ENCODE data around the gene CLEC7A.

The CLEC7A gene

DNA sequence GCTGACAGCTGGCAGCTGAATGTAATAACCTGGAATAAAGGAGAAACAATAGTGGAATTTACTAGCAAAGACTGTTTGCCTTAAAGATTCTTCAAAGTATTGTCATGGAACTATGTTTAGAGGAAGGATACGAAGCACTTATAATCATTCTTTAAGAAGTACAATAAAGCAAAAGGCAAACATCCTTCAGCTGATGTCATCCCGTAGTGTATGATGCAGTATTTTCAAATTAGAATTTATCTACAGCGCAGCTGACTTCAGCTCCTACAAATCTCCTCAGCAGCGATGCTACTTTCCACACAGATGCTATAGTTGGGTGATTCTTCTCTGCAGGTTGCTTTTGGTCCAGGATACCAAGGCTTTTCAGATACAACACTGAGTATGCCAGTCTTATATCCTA, 62.7 kb downstream of the CLEC7A start:
- Histone ChIP-seq H3K4me1 (ENCODE audit: low read depth, poor library complexity, severe bottlenecking) (peaks cover 37% of the 10 kb centered on the region), H3K79me2 (ENCODE audit: insufficient read depth, low read depth) (no peaks in the 10 kb centered on the region)

More for the DNA sequence above, 62.7 kb downstream of the CLEC7A start:
- TF ChIP-seq, protein P1, sequence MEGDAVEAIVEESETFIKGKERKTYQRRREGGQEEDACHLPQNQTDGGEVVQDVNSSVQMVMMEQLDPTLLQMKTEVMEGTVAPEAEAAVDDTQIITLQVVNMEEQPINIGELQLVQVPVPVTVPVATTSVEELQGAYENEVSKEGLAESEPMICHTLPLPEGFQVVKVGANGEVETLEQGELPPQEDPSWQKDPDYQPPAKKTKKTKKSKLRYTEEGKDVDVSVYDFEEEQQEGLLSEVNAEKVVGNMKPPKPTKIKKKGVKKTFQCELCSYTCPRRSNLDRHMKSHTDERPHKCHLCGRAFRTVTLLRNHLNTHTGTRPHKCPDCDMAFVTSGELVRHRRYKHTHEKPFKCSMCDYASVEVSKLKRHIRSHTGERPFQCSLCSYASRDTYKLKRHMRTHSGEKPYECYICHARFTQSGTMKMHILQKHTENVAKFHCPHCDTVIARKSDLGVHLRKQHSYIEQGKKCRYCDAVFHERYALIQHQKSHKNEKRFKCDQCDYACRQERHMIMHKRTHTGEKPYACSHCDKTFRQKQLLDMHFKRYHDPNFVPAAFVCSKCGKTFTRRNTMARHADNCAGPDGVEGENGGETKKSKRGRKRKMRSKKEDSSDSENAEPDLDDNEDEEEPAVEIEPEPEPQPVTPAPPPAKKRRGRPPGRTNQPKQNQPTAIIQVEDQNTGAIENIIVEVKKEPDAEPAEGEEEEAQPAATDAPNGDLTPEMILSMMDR (conservative IDR thresholded peaks at IDR 0.05; ENCODE audit: low read depth, low read length) = no peak
- Histone ChIP-seq H3K4me2 (no peak overlapping the region), H3K36me3 (ENCODE audit: insufficient read depth) (no peaks in the 10 kb centered on the region), H4K20me1 (ENCODE audit: insufficient read depth) (no peaks in the 10 kb centered on the region), H3K27me3 (ENCODE audit: insufficient read depth, low read depth) (no peaks in the 10 kb centered on the region), H3K27ac (no peak overlapping the region), H3K9ac (no peak overlapping the region), H3K4me3 (IDR thresholded peaks at IDR 0.05; ENCODE audit: insufficient read depth, low read depth, low read length) (no peak overlapping the region), H2AFZ (ENCODE audit: low read depth) (no peak overlapping the region)

All from KMS-11 (cell line).